CD14-positive monocyte (primary cell): ENCODE measurements around the gene MTCL3.

Experiments
- DNase-seq, 3 donors: peaks; one replicate each; pipeline ENCODE4 v3.0.0-alpha.2; 2011 to 2022
- H2AFZ ChIP-seq: 2 replicates; pipeline ENCODE4 v1.6.0; 2012; ENCODE audit warnings: mild to moderate bottlenecking, low read depth, low read length, inconsistent platforms; ENCODE audit not compliant: insufficient read depth, poor library complexity, severe bottlenecking
- H3K27ac ChIP-seq, 2 donors: 1 replicate in 1 of 2; 2 replicates in 1 of 2; pipeline ENCODE4 v1.5.1; 2012 to 2013; ENCODE audit warnings: low read length in 2 of 2, control low read depth in 1 of 2, inconsistent platforms in 1 of 2, low read depth in 1 of 2, mild to moderate bottlenecking in 1 of 2
- H3K27me3 ChIP-seq, 2 donors: one replicate each; pipeline versions ENCODE4 v1.6.0 to v1.6.1; 2011 to 2013; ENCODE audit warnings: low read length in 2 of 2; ENCODE audit not compliant: control insufficient read depth in 2 of 2, insufficient read depth in 2 of 2
- H3K36me3 ChIP-seq, 2 donors: replicated peaks in 1 of 2; 1 replicate in 1 of 2; 2 replicates in 1 of 2; pipeline versions ENCODE4 v1.5.1 to v1.6.1; 2012 to 2013; ENCODE audit warnings: low read length in 2 of 2, control low read depth in 1 of 2, inconsistent platforms in 1 of 2, mild to moderate bottlenecking in 1 of 2; ENCODE audit not compliant: insufficient read depth in 2 of 2, control insufficient read depth in 1 of 2
- H3K4me1 ChIP-seq, 2 donors: 1 replicate in 1 of 2; 2 replicates in 1 of 2; pipeline versions ENCODE4 v1.5.1 to v1.6.1; 2012 to 2013; ENCODE audit warnings: low read length in 2 of 2, control low read depth in 1 of 2, inconsistent platforms in 1 of 2, mild to moderate bottlenecking in 1 of 2, moderate library complexity in 1 of 2; ENCODE audit not compliant: insufficient read depth in 2 of 2, control insufficient read depth in 1 of 2
- H3K4me2 ChIP-seq: replicated peaks from 2 replicates; pipeline ENCODE3; 2012; ENCODE audit warnings: low read length, moderate library complexity, mild to moderate bottlenecking; ENCODE audit not compliant: poor library complexity, severe bottlenecking; ENCODE audit errors: extremely low read depth
- H3K4me3 ChIP-seq, 3 experiments: fragments of 200-600 bp in 1 of 3; sonication (generic) in 1 of 3; replicated peaks in 1 of 3; 1 replicate in 2 of 3; 2 replicates in 1 of 3; pipeline ENCODE4 v1.5.1; 2011 to 2013; ENCODE audit warnings: low read length in 3 of 3, mild to moderate bottlenecking in 3 of 3, control low read depth in 2 of 3, low read depth in 2 of 3, inconsistent platforms in 1 of 3, moderate library complexity in 1 of 3
- H3K79me2 ChIP-seq: 2 replicates; pipeline ENCODE4 v1.6.0; 2012; ENCODE audit warnings: mild to moderate bottlenecking, control low read depth, inconsistent platforms, low read length, moderate library complexity; ENCODE audit not compliant: insufficient read depth
- H3K9ac ChIP-seq: 2 replicates; pipeline ENCODE4 v1.6.0; 2017; ENCODE audit warnings: low read length, mild to moderate bottlenecking; ENCODE audit not compliant: insufficient read depth, poor library complexity, severe bottlenecking
- H3K9me3 ChIP-seq, 2 donors: replicated peaks in 1 of 2; 1 replicate in 1 of 2; 2 replicates in 1 of 2; pipeline versions ENCODE4 v1.5.1 to v1.6.1; 2012 to 2013; ENCODE audit warnings: low read length in 2 of 2, control low read depth in 1 of 2; ENCODE audit not compliant: control insufficient read depth in 1 of 2, insufficient read depth in 1 of 2
- H4K20me1 ChIP-seq: 2 replicates; pipeline ENCODE4 v1.6.0; 2012; ENCODE audit warnings: mild to moderate bottlenecking, low read length, control low read depth, moderate library complexity; ENCODE audit not compliant: insufficient read depth
- H3K27ac Mint-ChIP-seq, 7 donors: one replicate each; pipeline ENCODE4 v1.8.0; 2020; ENCODE audit warnings: mild to moderate bottlenecking in 7 of 7, mixed read lengths in 7 of 7, moderate library complexity in 6 of 7, inconsistent platforms in 2 of 7
- H3K27me3 Mint-ChIP-seq, 3 donors: one replicate each; pipeline ENCODE4 v1.8.0; 2021 to 2022; ENCODE audit warnings: low read depth in 3 of 3, mild to moderate bottlenecking in 3 of 3, mixed read lengths in 3 of 3, moderate library complexity in 3 of 3, inconsistent platforms in 1 of 3
- H3K36me3 Mint-ChIP-seq, 2 donors: one replicate each; pipeline ENCODE4 v1.8.0; 2020; ENCODE audit warnings: mixed read lengths in 2 of 2, inconsistent platforms in 1 of 2, mild to moderate bottlenecking in 1 of 2
- H3K4me1 Mint-ChIP-seq: one replicate; pipeline ENCODE4 v1.8.0; 2020; ENCODE audit warnings: mild to moderate bottlenecking, mixed read lengths
- H3K4me3 Mint-ChIP-seq, 2 donors: one replicate each; pipeline ENCODE4 v1.8.0; 2020; ENCODE audit warnings: mild to moderate bottlenecking in 2 of 2, mixed read lengths in 2 of 2, moderate library complexity in 1 of 2
- H3K9me3 Mint-ChIP-seq, 7 donors: one replicate each; pipeline ENCODE4 v1.8.0; 2020 to 2022; ENCODE audit warnings: mixed read lengths in 7 of 7, mild to moderate bottlenecking in 6 of 7, moderate library complexity in 6 of 7, inconsistent platforms in 2 of 7
- WGBS: methylation state at CpG from one replicate; pipeline ENCODE4 v1.1.5; 2013; ENCODE audit warnings: missing lambda C conversion rate; ENCODE audit not compliant: insufficient coverage; 5-methylcytosine and 5-hydroxymethylcytosine counted together
- intact Hi-C, 2 donors: fragments of 100-400 bp; cut with micrococcal nuclease; formaldehyde crosslinking; loops; one replicate each; pipeline versions ENCODE4 v1.15.0 to v1.15.1; 2023
- TF ChIP-seq, protein P1 (sequence below): fragments of 200-600 bp; IDR thresholded peaks from one replicate; pipeline ENCODE4 v1.8.0; 2022; ENCODE audit warnings: antibody characterized with exemption, mild to moderate bottlenecking

Gene MTCL3

DNA sequence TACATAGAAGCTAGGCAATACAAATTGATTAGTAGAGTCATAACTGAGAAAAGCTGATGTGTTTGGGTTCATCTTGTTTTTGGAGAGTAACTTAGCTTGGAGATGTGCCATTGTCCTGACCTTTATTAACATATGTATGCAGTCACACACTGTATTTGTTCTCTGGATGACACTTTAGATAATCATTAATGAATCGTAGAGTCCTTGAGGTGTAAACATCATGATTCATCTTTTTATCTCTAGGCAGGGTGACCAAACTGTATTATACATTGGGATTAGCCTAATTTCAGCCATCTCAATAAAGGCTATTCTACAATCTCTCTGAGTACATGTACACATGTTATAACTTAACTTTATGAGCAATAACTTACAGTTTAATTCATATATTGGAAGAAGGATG, 3.6 kb upstream of the MTCL3 start:
- intact Hi-C loops = no loop called here
- Histone ChIP-seq H3K4me2 (no peak overlapping the region), H3K9me3 (peaks cover 0 to 15% of the 10 kb centered on the region in 2 donors), H3K9ac (no peak overlapping the region), H4K20me1 (no peaks in the 10 kb centered on the region), H3K27me3 (peaks cover 44 to 68% of the 10 kb centered on the region in 2 donors), H2AFZ (no peak overlapping the region), H3K4me1 (no peaks in the 10 kb centered on the region), H3K79me2 (no peaks in the 10 kb centered on the region), H3K4me3 (no peak overlapping the region), H3K27ac (no peak overlapping the region), H3K36me3 (no peaks in the 10 kb centered on the region)
- TF ChIP-seq, protein P1, sequence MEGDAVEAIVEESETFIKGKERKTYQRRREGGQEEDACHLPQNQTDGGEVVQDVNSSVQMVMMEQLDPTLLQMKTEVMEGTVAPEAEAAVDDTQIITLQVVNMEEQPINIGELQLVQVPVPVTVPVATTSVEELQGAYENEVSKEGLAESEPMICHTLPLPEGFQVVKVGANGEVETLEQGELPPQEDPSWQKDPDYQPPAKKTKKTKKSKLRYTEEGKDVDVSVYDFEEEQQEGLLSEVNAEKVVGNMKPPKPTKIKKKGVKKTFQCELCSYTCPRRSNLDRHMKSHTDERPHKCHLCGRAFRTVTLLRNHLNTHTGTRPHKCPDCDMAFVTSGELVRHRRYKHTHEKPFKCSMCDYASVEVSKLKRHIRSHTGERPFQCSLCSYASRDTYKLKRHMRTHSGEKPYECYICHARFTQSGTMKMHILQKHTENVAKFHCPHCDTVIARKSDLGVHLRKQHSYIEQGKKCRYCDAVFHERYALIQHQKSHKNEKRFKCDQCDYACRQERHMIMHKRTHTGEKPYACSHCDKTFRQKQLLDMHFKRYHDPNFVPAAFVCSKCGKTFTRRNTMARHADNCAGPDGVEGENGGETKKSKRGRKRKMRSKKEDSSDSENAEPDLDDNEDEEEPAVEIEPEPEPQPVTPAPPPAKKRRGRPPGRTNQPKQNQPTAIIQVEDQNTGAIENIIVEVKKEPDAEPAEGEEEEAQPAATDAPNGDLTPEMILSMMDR = no peak
- Mint-ChIP-seq H3K36me3 (peaks cover 0 to 8% of the 10 kb centered on the region in 2 donors), H3K4me3 (no peak overlapping the region), H3K4me1 (peaks cover 14% of the 10 kb centered on the region), H3K27ac (no peak overlapping the region), H3K27me3 (peaks cover 38 to 47% (median 41%) of the 10 kb centered on the region in 3 donors), H3K9me3 (peaks cover 0 to 10% (median 7%) of the 10 kb centered on the region in 7 donors)
- no CpG with 5 or more reads among the region's 1 CpG for WGBS
- no peak for DNase-seq

DNA sequence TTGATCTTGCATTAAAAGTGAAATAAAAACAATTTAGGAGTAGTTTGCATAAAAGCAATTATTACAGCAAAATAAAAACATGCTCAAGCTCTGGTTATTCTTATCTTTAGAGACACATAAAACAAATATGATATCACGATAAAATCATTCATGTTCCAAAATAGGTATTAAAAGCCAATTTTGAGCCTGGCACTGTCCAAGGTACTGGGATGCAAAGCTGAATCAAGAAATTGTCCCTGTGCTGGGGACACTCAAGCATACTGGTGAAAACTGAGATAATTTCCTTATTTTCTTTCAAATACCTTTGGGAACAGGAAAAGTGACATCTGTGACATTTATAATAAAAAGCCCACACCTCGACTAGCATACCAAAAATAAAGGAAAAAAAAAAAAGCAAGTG, 931 bp upstream of the MTCL3 start:
- no peak overlapping the region for H2AFZ ChIP-seq
- H3K9me3 Mint-ChIP-seq = peaks cover 0 to 19% (median 14%) of the 10 kb centered on the region in 7 donors
- TF ChIP-seq, protein P1 = no peak
- H3K4me3 ChIP-seq = no peak overlapping the region
- no CpG with 5 or more reads among the region's 2 CpGs for WGBS
- no peaks in the 10 kb centered on the region for H3K36me3 ChIP-seq
- no peak overlapping the region for H3K9ac ChIP-seq
- no peaks in the 10 kb centered on the region for H3K79me2 ChIP-seq
- no peak overlapping the region for H3K27ac ChIP-seq
- intact Hi-C loops = no loop called here
- peaks cover 25% of the 10 kb centered on the region for H3K4me1 Mint-ChIP-seq
- H4K20me1 ChIP-seq = no peaks in the 10 kb centered on the region
- peaks cover 17 to 18% of the 10 kb centered on the region in 2 donors for H3K4me1 ChIP-seq
- DNase-seq = no peak
- H3K4me2 ChIP-seq = no peak overlapping the region
- peaks cover 6 to 17% of the 10 kb centered on the region in 2 donors for H3K36me3 Mint-ChIP-seq
- H3K27me3 Mint-ChIP-seq = peaks cover 55 to 70% (median 59%) of the 10 kb centered on the region in 3 donors
- H3K27me3 ChIP-seq = peaks cover 62 to 90% of the 10 kb centered on the region in 2 donors
- peak overlapping the region in 1 of 2 donors; percentile 81 for H3K4me3 Mint-ChIP-seq
- no peak overlapping the region for H3K27ac Mint-ChIP-seq
- H3K9me3 ChIP-seq = peaks cover 0 to 26% of the 10 kb centered on the region in 2 donors
